K562 (cell line): Measurements from ENCODE around the gene PPFIA3. TPM values are rescaled to one million over a fixed set of nuclear protein-coding genes. Genes with fewer than 3 reads are reported as not detected.

Source experiments
- CREM ChIP-seq: IDR thresholded peaks from 2 replicates; pipeline ENCODE4 v1.6.1; 2014; ENCODE audit warnings: antibody characterized with exemption, low read depth
- CSDE1 ChIP-seq, 2 experiments: fragments of 450-650 bp; IDR thresholded peaks; 2 replicates each; pipeline ENCODE4 v1.6.1; 2016; ENCODE audit warnings: mild to moderate bottlenecking in 1 of 2
- CTCFL ChIP-seq: IDR thresholded peaks from 2 replicates; pipeline ENCODE4 v1.6.1; 2011; ENCODE audit warnings: borderline replicate concordance, low read depth, mild to moderate bottlenecking, moderate library complexity, low read length; ENCODE audit not compliant: insufficient read depth, poor library complexity, severe bottlenecking
- E2F3 ChIP-seq: fragments of 250-450 bp; sonication (Bioruptor Pico); IDR thresholded peaks from 2 replicates; pipeline ENCODE4 v1.4.0; 2020; ENCODE audit warnings: mild to moderate bottlenecking
- EWSR1 ChIP-seq: fragments of 450-650 bp; IDR thresholded peaks from 2 replicates; pipeline ENCODE4 v1.6.1; 2018; ENCODE audit warnings: borderline replicate concordance, mild to moderate bottlenecking, low read depth, moderate library complexity; ENCODE audit not compliant: partially characterized antibody
- FOXP4 ChIP-seq: sonication (generic); formaldehyde crosslinking; IDR thresholded peaks from 2 replicates; pipeline ENCODE4 v1.8.0; 2022; ENCODE audit warnings: mild to moderate bottlenecking, missing genetic modification reagents, borderline replicate concordance
- HNRNPL ChIP-seq: fragments of 200-400 bp; formaldehyde crosslinking; IDR thresholded peaks from 2 replicates; pipeline ENCODE4 v1.6.1; 2017; ENCODE audit warnings: low read depth, mild to moderate bottlenecking, low read length
- LEF1 ChIP-seq: fragments of 450-650 bp; IDR thresholded peaks from 2 replicates; pipeline ENCODE4 v1.6.1; 2016; ENCODE audit warnings: mild to moderate bottlenecking
- NBN ChIP-seq: fragments of 450-650 bp; IDR thresholded peaks from 2 replicates; pipeline ENCODE4 v1.6.1; 2016; ENCODE audit warnings: low read depth, mild to moderate bottlenecking
- PRMT5 ChIP-seq: sonication (generic); formaldehyde crosslinking; IDR thresholded peaks from 2 replicates; pipeline ENCODE4 v1.5.0; 2020; ENCODE audit warnings: missing genetic modification reagents
- SRSF3 ChIP-seq: fragments of 200-400 bp; formaldehyde crosslinking; IDR thresholded peaks from 2 replicates; pipeline ENCODE4 v1.6.1; 2016; ENCODE audit warnings: mild to moderate bottlenecking, low read length, moderate library complexity; ENCODE audit not compliant: insufficient read depth
- STAT5A ChIP-seq: IDR thresholded peaks from 2 replicates; pipeline ENCODE4 v1.6.1; 2012; ENCODE audit warnings: low read length, inconsistent platforms, borderline replicate concordance
- TAF7 ChIP-seq: fragments of 450-650 bp; IDR thresholded peaks from 2 replicates; pipeline ENCODE4 v1.6.1; 2016; ENCODE audit warnings: missing genetic modification characterization, missing compliant biosample characterization
- TOE1 ChIP-seq, 2 experiments: fragments of 450-650 bp in 1 of 2; sonication (generic) in 1 of 2; formaldehyde crosslinking in 1 of 2; IDR thresholded peaks; 2 replicates each; pipeline versions ENCODE4 v1.7.1 to v1.8.0; 2016 to 2022; ENCODE audit warnings: borderline replicate concordance in 2 of 2, mild to moderate bottlenecking in 2 of 2, antibody characterized with exemption in 1 of 2, inconsistent platforms in 1 of 2, low read depth in 1 of 2, missing genetic modification reagents in 1 of 2, moderate library complexity in 1 of 2
- TRIM24 ChIP-seq, 2 experiments: fragments of 450-650 bp; IDR thresholded peaks; 2 replicates each; pipeline ENCODE4 v1.6.1; 2016
- WHSC1 ChIP-seq: IDR thresholded peaks from one replicate; pipeline ENCODE4 v1.6.1; 2012; ENCODE audit warnings: low read length, control low read depth, inconsistent platforms
- ZBTB7A ChIP-seq: IDR thresholded peaks from 2 replicates; pipeline ENCODE4 v1.6.1; 2011; ENCODE audit warnings: low read depth, mild to moderate bottlenecking, low read length, moderate library complexity, borderline replicate concordance; ENCODE audit not compliant: control insufficient read depth
- ZC3H11A ChIP-seq: IDR thresholded peaks from 2 replicates; pipeline ENCODE4 v1.6.1; 2012; ENCODE audit warnings: low read depth, low read length, improper control_type of control experiment
- ZNF143 ChIP-seq: sonication (generic); formaldehyde crosslinking; IDR thresholded peaks from 2 replicates; pipeline ENCODE4 v1.9.0; 2022; ENCODE audit warnings: mild to moderate bottlenecking, missing genetic modification reagents
- ZNF785 ChIP-seq: fragments of 250-450 bp; sonication (Bioruptor Pico); IDR thresholded peaks from 2 replicates; pipeline ENCODE4 v1.4.0; 2020; ENCODE audit warnings: mild to moderate bottlenecking
- polyA plus RNA-seq, 8 experiments: library from polyadenylated mRNA; depleted of rRNA in 4 of 8; stranded (reverse) in 5 of 8; unstranded in 3 of 8; fragments of >200 nt; fragmentation: Nextera tagmentation in 2 of 8; fragmentation: Illumina TruSeq in 1 of 8; extraction: Ambion mirVana in 2 of 8; extraction: Trizol in 1 of 8; gene quantifications; 2 replicates each; pipeline versions ENCODE4 v1.2.1 to v1.2.3, GENCODE V29; 2011 to 2014; ENCODE audit warnings: inconsistent platforms in 1 of 8, missing spikeins in 1 of 8
- total RNA-seq, 7 experiments: library from RNA; depleted of rRNA in 6 of 7; stranded (reverse); fragments of >200 nt in 6 of 7; fragmentation: Illumina TruSeq in 2 of 7; extraction: Trizol in 2 of 7; gene quantifications; 2 replicates each; pipeline versions ENCODE4 v1.2.1 to v1.2.3, GENCODE V29; 2011 to 2021; ENCODE audit warnings: low replicate concordance in 1 of 7

Gene PPFIA3
- total and polyA plus RNA-seq, 9 of the 15 experiments (the other 6 are each of a cell fraction or from before 2014, with no cell fraction given) = 0.10 to 53.0 (median 17.6) TPM

GRCh38 chr19:49127674-49128544, 8.6 kb downstream of the PPFIA3 start (continued):
- TF ChIP-seq FOXP4 (CRISPR knock-in tag) (no peak; the same call in 1 of the 2 replicates), ZBTB7A (0 out of 2 replicates have a peak, but pooled peaks have one; percentile 11), WHSC1 (no peak), PRMT5 (no peak), TRIM24 (IDR thresholded peaks at IDR 0.05) (no peak), TOE1 (IDR thresholded peaks at IDR 0.05; ENCODE audit: borderline replicate concordance) (0 out of 2 replicates have a peak, but pooled peaks have one; percentile 10), TOE1 (CRISPR knock-in tag; IDR thresholded peaks at IDR 0.05; ENCODE audit: borderline replicate concordance, low read depth) (no peak), LEF1 (no peak), TAF7 (tag) (no peak), E2F3 (peak; percentile 85; the same call in 1 of the 2 replicates), HNRNPL (peak; percentile 44; the same call in 1 of the 2 replicates), STAT5A (no peak), SRSF3 (no peak), EWSR1 (no peak), ZNF785 (CRISPR knock-in tag) (no peak), NBN (no peak), CSDE1 (IDR thresholded peaks at IDR 0.05) (no peak), ZNF143 (CRISPR knock-in tag) (no peak), CREM (peak; percentile 75), CTCFL (peak; percentile 81), ZC3H11A (no peak)
